B cell (primary cell): Measurements from ENCODE around the gene SLC8B1. TPM values are rescaled to one million over a fixed set of nuclear protein-coding genes. Genes with fewer than 3 reads are reported as not detected.

Experiments
- ATAC-seq: fragments of 200-7000 bp; cut with Tn5 transposase; one replicate; pipeline ENCODE4 v1.10.0; 2021; ENCODE audit warnings: low read depth, mild to moderate bottlenecking, moderate number of reproducible peaks, moderate library complexity
- CTCF ChIA-PET: fragments of 350-600 bp; sonication (Branson Sonifier 250); formaldehyde crosslinking; loops from one replicate; lab custom pipeline; 2021; ENCODE audit warnings: antibody characterized with exemption, inconsistent platforms; lab: Charles Lee
- POLR2A ChIA-PET: fragments of 350-600 bp; sonication (Branson Sonifier 250); formaldehyde crosslinking; loops from one replicate; lab custom pipeline; 2021; ENCODE audit warnings: antibody characterized with exemption; lab: Charles Lee
- DNase-seq: peaks from one replicate; pipeline ENCODE4 v3.0.0; 2013
- H2AFZ ChIP-seq: 2 replicates; pipeline ENCODE4 v1.6.1; 2012; ENCODE audit warnings: mild to moderate bottlenecking, low read depth, low read length; ENCODE audit not compliant: insufficient read depth, poor library complexity, severe bottlenecking
- H3K27ac ChIP-seq, 2 donors: 1 replicate in 1 of 2; 2 replicates in 1 of 2; pipeline ENCODE4 v1.5.1; 2012 to 2013; ENCODE audit warnings: low read length in 2 of 2, mild to moderate bottlenecking in 2 of 2, moderate library complexity in 1 of 2
- H3K27me3 ChIP-seq, 4 experiments: fragments of 200-600 bp in 1 of 4; sonication (generic) in 1 of 4; replicated peaks in 1 of 4; 1 replicate in 2 of 4; 2 replicates in 2 of 4; pipeline versions ENCODE4 v1.6.1 to v1.7.0; 2013 to 2016; ENCODE audit warnings: low read length in 3 of 4, mild to moderate bottlenecking in 2 of 4, mixed read lengths in 1 of 4, moderate library complexity in 1 of 4; ENCODE audit not compliant: insufficient read depth in 4 of 4, control insufficient read depth in 3 of 4; ENCODE audit errors: control extremely low read depth in 1 of 4
- H3K36me3 ChIP-seq, 2 experiments: replicated peaks in 1 of 2; 1 replicate in 1 of 2; 2 replicates in 1 of 2; pipeline versions ENCODE4 v1.6.1 to v1.7.1; 2013; ENCODE audit warnings: low read length in 1 of 2; ENCODE audit not compliant: insufficient read depth in 2 of 2, control insufficient read depth in 1 of 2; ENCODE audit errors: control extremely low read depth in 1 of 2, extremely low read depth in 1 of 2
- H3K4me1 ChIP-seq, 2 donors: fragments of 200-600 bp in 1 of 2; sonication (generic) in 1 of 2; 1 replicate in 1 of 2; 2 replicates in 1 of 2; pipeline versions ENCODE4 v1.5.1 to v1.6.1; 2013 to 2017; ENCODE audit warnings: low read length in 2 of 2; ENCODE audit not compliant: control insufficient read depth in 2 of 2, insufficient read depth in 2 of 2
- H3K4me2 ChIP-seq: replicated peaks from 2 replicates; pipeline ENCODE3; 2012; ENCODE audit warnings: mild to moderate bottlenecking, low read depth, low read length; ENCODE audit not compliant: poor library complexity, severe bottlenecking
- H3K4me3 ChIP-seq, 5 experiments: fragments of 200-600 bp in 1 of 5; sonication (generic) in 1 of 5; 1 replicate in 3 of 5; 2 replicates in 2 of 5; pipeline versions ENCODE4 v1.5.1 to v1.7.0; 2011 to 2016; ENCODE audit warnings: low read length in 4 of 5, mild to moderate bottlenecking in 4 of 5, low read depth in 2 of 5, control low read depth in 1 of 5, moderate library complexity in 1 of 5; ENCODE audit not compliant: insufficient read depth in 1 of 5; ENCODE audit errors: control extremely low read depth in 1 of 5, extremely low read depth in 1 of 5
- H3K79me2 ChIP-seq: fragments of 200-600 bp; sonication (generic); one replicate; pipeline ENCODE4 v1.6.0; 2016; ENCODE audit warnings: low read length; ENCODE audit not compliant: control insufficient read depth, insufficient read depth
- H3K9ac ChIP-seq: fragments of 200-600 bp; sonication (generic); 2 replicates; pipeline ENCODE4 v1.6.1; 2017; ENCODE audit warnings: mild to moderate bottlenecking, low read length, moderate library complexity
- H3K9me3 ChIP-seq, 3 donors: one replicate each; pipeline versions ENCODE4 v1.6.1 to v1.7.1; 2013; ENCODE audit warnings: low read length in 2 of 3; ENCODE audit not compliant: control insufficient read depth in 2 of 3, insufficient read depth in 1 of 3; ENCODE audit errors: control extremely low read depth in 1 of 3
- H4K20me1 ChIP-seq: 2 replicates; pipeline ENCODE4 v1.6.0; 2012; ENCODE audit warnings: mild to moderate bottlenecking, low read length; ENCODE audit not compliant: insufficient read depth, control insufficient read depth, poor library complexity, severe bottlenecking
- H3K27ac Mint-ChIP-seq: one replicate; pipeline ENCODE4 v1.8.0; 2021; ENCODE audit warnings: mixed read lengths
- H3K27me3 Mint-ChIP-seq: one replicate; pipeline ENCODE4 v1.8.0; 2021; ENCODE audit warnings: mixed read lengths
- H3K4me1 Mint-ChIP-seq: one replicate; pipeline ENCODE4 v1.8.0; 2021; ENCODE audit warnings: mixed read lengths
- H3K4me3 Mint-ChIP-seq: one replicate; pipeline ENCODE4 v1.8.0; 2021; ENCODE audit warnings: mixed read lengths
- H3K9me3 Mint-ChIP-seq: one replicate; pipeline ENCODE4 v1.8.0; 2022; ENCODE audit warnings: mixed read lengths; ENCODE audit not compliant: insufficient read depth
- EZH2 ChIP-seq: IDR thresholded peaks from 2 replicates; pipeline ENCODE4 v1.6.1; 2012; ENCODE audit warnings: borderline replicate concordance, low read depth, mild to moderate bottlenecking, moderate library complexity, low read length; ENCODE audit not compliant: insufficient read depth, poor library complexity, severe bottlenecking
- WGBS: methylation state at CpG from one replicate; pipeline ENCODE4 v1.1.5; 2013; ENCODE audit warnings: missing lambda C conversion rate; ENCODE audit not compliant: insufficient coverage; 5-methylcytosine and 5-hydroxymethylcytosine counted together
- intact Hi-C: fragments of 100-400 bp; cut with micrococcal nuclease; formaldehyde crosslinking; loops from one replicate; pipeline ENCODE4 v1.10.0; 2022
- polyA plus RNA-seq: library from polyadenylated mRNA; depleted of rRNA; stranded (reverse); fragments of >200 nt; gene quantifications from 2 replicates; pipeline ENCODE4 v1.2.3, GENCODE V29; 2012
- total RNA-seq, 2 donors: library from RNA; stranded (reverse); fragments of 120-200 nt in 1 of 2; gene quantifications; 1 replicate in 1 of 2; 2 replicates in 1 of 2; pipeline versions ENCODE4 v1.2.3 to v1.2.4, GENCODE V29; 2013 to 2022
- TF ChIP-seq, protein P1 (sequence below): fragments of 200-600 bp; IDR thresholded peaks from one replicate; pipeline ENCODE4 v1.8.0; 2022; ENCODE audit warnings: antibody characterized with exemption, mild to moderate bottlenecking

SLC8B1 gene
- total and polyA plus RNA-seq, 2 donors (not counting 1 experiment from before 2014, with no cell fraction given): 18.7 to 35.6 TPM

- Histone ChIP-seq H3K79me2 (no peaks in the 10 kb centered on the region), H3K27me3 (no peaks in the 10 kb centered on the region), H2AFZ (no peak overlapping the region), H3K9ac (no peak overlapping the region), H3K36me3 (peaks cover 16 to 40% of the 10 kb centered on the region in 2 experiments), H3K4me3 (no peak overlapping the region), H3K27ac (no peak overlapping the region), H3K4me2 (no peak overlapping the region), H4K20me1 (no peaks in the 10 kb centered on the region), H3K9me3 (peaks cover 0 to 9% (median 0%) of the 10 kb centered on the region in 3 donors), H3K4me1 (no peaks in the 10 kb centered on the region)
- no peak for ATAC-seq
- H3K4me1 Mint-ChIP-seq: peaks cover 3% of the 10 kb centered on the region
- ChIA-PET POLR2A (no interaction called here), CTCF (interaction anchor here (0.6 to 1.0 kb wide), 2 partner anchors 8 to 122 kb away, joined by 3 read pairs; no protein-coding TSS in a partner anchor)
- DNase-seq: no peak
- intact Hi-C loops: loop anchor here (10.0 kb wide), 1 partner anchor 416 kb away; no protein-coding TSS in a partner anchor
- TF ChIP-seq, protein P1, sequence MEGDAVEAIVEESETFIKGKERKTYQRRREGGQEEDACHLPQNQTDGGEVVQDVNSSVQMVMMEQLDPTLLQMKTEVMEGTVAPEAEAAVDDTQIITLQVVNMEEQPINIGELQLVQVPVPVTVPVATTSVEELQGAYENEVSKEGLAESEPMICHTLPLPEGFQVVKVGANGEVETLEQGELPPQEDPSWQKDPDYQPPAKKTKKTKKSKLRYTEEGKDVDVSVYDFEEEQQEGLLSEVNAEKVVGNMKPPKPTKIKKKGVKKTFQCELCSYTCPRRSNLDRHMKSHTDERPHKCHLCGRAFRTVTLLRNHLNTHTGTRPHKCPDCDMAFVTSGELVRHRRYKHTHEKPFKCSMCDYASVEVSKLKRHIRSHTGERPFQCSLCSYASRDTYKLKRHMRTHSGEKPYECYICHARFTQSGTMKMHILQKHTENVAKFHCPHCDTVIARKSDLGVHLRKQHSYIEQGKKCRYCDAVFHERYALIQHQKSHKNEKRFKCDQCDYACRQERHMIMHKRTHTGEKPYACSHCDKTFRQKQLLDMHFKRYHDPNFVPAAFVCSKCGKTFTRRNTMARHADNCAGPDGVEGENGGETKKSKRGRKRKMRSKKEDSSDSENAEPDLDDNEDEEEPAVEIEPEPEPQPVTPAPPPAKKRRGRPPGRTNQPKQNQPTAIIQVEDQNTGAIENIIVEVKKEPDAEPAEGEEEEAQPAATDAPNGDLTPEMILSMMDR: no peak
- no peak for TF ChIP-seq EZH2
- 97% methylated on average over 15 of the region's 15 CpGs for WGBS
- no peak overlapping the region for H3K27ac Mint-ChIP-seq
- H3K9me3 Mint-ChIP-seq: peaks cover 2% of the 10 kb centered on the region
- no peaks in the 10 kb centered on the region for H3K27me3 Mint-ChIP-seq
- no peak overlapping the region for H3K4me3 Mint-ChIP-seq
Measured at GRCh38 chr12:113318900-113319628, 15.8 kb downstream of the SLC8B1 start.

GRCh38 chr12:113318046-113318656 lies 16.8 kb downstream of the SLC8B1 start:
- Mint-ChIP-seq H3K27ac (no peak overlapping the region), H3K27me3 (no peaks in the 10 kb centered on the region), H3K4me3 (no peak overlapping the region), H3K4me1 (no peaks in the 10 kb centered on the region), H3K9me3 (peaks cover 2% of the 10 kb centered on the region)
- Histone ChIP-seq H2AFZ (no peak overlapping the region), H3K9me3 (peaks cover 0 to 9% (median 0%) of the 10 kb centered on the region in 3 donors), H3K27me3 (no peaks in the 10 kb centered on the region), H3K4me2 (no peak overlapping the region), H3K9ac (no peak overlapping the region), H3K79me2 (no peaks in the 10 kb centered on the region), H4K20me1 (no peaks in the 10 kb centered on the region), H3K27ac (no peak overlapping the region), H3K36me3 (peaks cover 15 to 40% of the 10 kb centered on the region in 2 experiments), H3K4me1 (no peaks in the 10 kb centered on the region), H3K4me3 (no peak overlapping the region)
- no peak for DNase-seq
- ChIA-PET CTCF (no interaction called here), POLR2A (no interaction called here)
- intact Hi-C loops: loop anchor here (10.0 kb wide), 1 partner anchor 417 kb away; no protein-coding TSS in a partner anchor
- 96% methylated on average over 4 of the region's 4 CpGs for WGBS
- no peak for ATAC-seq
- no peak for TF ChIP-seq EZH2
- TF ChIP-seq, protein P1: no peak
